Suprapubic skin (tissue), 3 donors: ENCODE data around the gene MCF2L.

ENCODE experiments used
- CTCF ChIP-seq, 2 donors: fragments of 200-600 bp in 1 of 2; fragments of 450-650 bp in 1 of 2; sonication (generic) in 1 of 2; IDR thresholded peaks; one replicate each; pipeline ENCODE4 v1.5.1; 2016 to 2019; ENCODE audit warnings: antibody characterized with exemption in 2 of 2, mild to moderate bottlenecking in 1 of 2, moderate library complexity in 1 of 2
- EP300 ChIP-seq: sonication (generic); formaldehyde crosslinking; IDR thresholded peaks from one replicate; pipeline ENCODE4 v1.6.1; 2017; ENCODE audit warnings: antibody characterized with exemption

DNA sequence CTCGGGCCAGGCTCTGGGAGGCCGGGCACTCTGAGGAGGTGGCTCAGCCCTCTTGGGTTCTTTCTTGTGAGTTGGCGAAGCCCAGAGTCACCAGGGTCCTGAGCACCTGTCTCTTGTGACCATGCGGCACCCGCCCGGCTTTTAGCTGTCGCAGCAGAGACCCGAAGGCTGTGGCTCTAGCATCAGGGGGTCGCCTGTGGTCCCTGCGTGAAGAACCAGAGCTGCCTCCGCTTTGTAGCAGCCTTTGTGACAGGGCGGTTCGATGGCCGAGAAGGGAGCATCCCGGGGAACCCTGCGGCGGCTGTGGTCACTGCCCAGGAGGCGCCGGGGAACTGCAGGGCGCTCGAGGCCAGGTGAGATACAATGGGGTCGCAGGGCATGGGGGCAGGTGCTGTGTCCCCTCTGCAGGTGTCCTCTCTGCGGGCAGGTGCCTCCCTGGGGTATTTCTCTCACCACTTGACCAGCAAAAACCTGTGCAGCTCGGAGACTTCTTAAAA, 10.4 kb downstream of the MCF2L start:
- TF ChIP-seq CTCF (IDR thresholded peaks at IDR 0.05) (no peak), EP300 (no peak)
